ENCODE measurements around the gene CISD1.

- TF ChIP-seq POLR2AphosphoS5 (IDR thresholded peaks at IDR 0.05; ENCODE audit: low read depth, low read length) = no peak
- no peak for TF ChIP-seq REST (IDR thresholded peaks at IDR 0.05; ENCODE audit: insufficient read depth in 1 of 2, low read depth in 2 of 2, low read length in 2 of 2)
- TF ChIP-seq TAF1 (IDR thresholded peaks at IDR 0.05; ENCODE audit: borderline replicate concordance, insufficient read depth, low read length) = no peak
- no peak for TF ChIP-seq SIN3A (IDR thresholded peaks at IDR 0.05; ENCODE audit: borderline replicate concordance, insufficient read depth, low read length)
Observed at GRCh38 chr10:58219875-58220274, 49.1 kb upstream of the CISD1 start.
